ENCODE data around the gene NLK. TPM values are rescaled to one million over a fixed set of nuclear protein-coding genes. Genes with fewer than 3 reads are reported as not detected.

The NLK gene
- total and polyA plus RNA-seq, 2 donors (not counting 1 experiment from before 2014, with no cell fraction given), result 12.7 to 24.8 TPM

GRCh38 chr17:28160610-28161009 lies 118.1 kb downstream of the NLK start:
- ChIA-PET CTCF (no interaction called here), POLR2A (no interaction called here)
- Histone ChIP-seq H3K9me3 (ENCODE audit: control extremely low read depth in 1 of 3, control insufficient read depth in 2 of 3, insufficient read depth in 1 of 3, low read length in 2 of 3) (no peaks in the 10 kb centered on the region), H3K4me2 (replicated peaks; ENCODE audit: low read depth, low read length, poor library complexity, severe bottlenecking) (no peak overlapping the region), H2AFZ (ENCODE audit: insufficient read depth, low read depth, low read length, poor library complexity, severe bottlenecking) (no peak overlapping the region), H3K9ac (ENCODE audit: low read length) (no peak overlapping the region), H3K27me3 (replicated peaks in 1 of 4; ENCODE audit: control extremely low read depth in 1 of 4, control insufficient read depth in 3 of 4, insufficient read depth in 4 of 4, low read length in 3 of 4) (no peaks in the 10 kb centered on the region), H3K27ac (ENCODE audit: low read length in 2 of 2) (no peak overlapping the region), H3K79me2 (ENCODE audit: control insufficient read depth, insufficient read depth, low read length) (no peaks in the 10 kb centered on the region), H3K4me1 (ENCODE audit: control insufficient read depth in 2 of 2, insufficient read depth in 2 of 2, low read length in 2 of 2) (no peaks in the 10 kb centered on the region), H3K36me3 (replicated peaks in 1 of 2; ENCODE audit: control extremely low read depth in 1 of 2, control insufficient read depth in 1 of 2, extremely low read depth in 1 of 2, insufficient read depth in 2 of 2, low read length in 1 of 2) (no peaks in the 10 kb centered on the region), H4K20me1 (ENCODE audit: control insufficient read depth, insufficient read depth, low read length, poor library complexity, severe bottlenecking) (no peaks in the 10 kb centered on the region), H3K4me3 (ENCODE audit: control extremely low read depth in 1 of 5, extremely low read depth in 1 of 5, insufficient read depth in 1 of 5, low read depth in 2 of 5, low read length in 4 of 5) (no peak overlapping the region)
- H3K27ac Mint-ChIP-seq, result no peak overlapping the region
- intact Hi-C loops (cut with micrococcal nuclease), result no loop called here
- ATAC-seq (ENCODE audit: low read depth) (no peak), DNase-seq (no peak)
- H3K4me3 Mint-ChIP-seq, result no peak overlapping the region
- no peaks in the 10 kb centered on the region for H3K27me3 Mint-ChIP-seq
- H3K9me3 Mint-ChIP-seq (ENCODE audit: insufficient read depth), result no peaks in the 10 kb centered on the region
- TF ChIP-seq EZH2 (IDR thresholded peaks at IDR 0.05; ENCODE audit: borderline replicate concordance, insufficient read depth, low read depth, low read length, poor library complexity, severe bottlenecking) (no peak), CTCF (IDR thresholded peaks at IDR 0.05) (no peak)
- WGBS (ENCODE audit: insufficient coverage), result 92% methylated on average over 2 of the region's 2 CpGs
- no peaks in the 10 kb centered on the region for H3K4me1 Mint-ChIP-seq

GRCh38 chr17:28161311-28161710 lies 118.8 kb downstream of the NLK start:
- WGBS (ENCODE audit: insufficient coverage), result 89% methylated on average over 3 of the region's 4 CpGs
- Histone ChIP-seq H4K20me1 (ENCODE audit: control insufficient read depth, insufficient read depth, low read length, poor library complexity, severe bottlenecking) (no peaks in the 10 kb centered on the region), H3K9ac (ENCODE audit: low read length) (no peak overlapping the region), H3K9me3 (ENCODE audit: control extremely low read depth in 1 of 3, control insufficient read depth in 2 of 3, insufficient read depth in 1 of 3, low read length in 2 of 3) (no peaks in the 10 kb centered on the region), H3K4me2 (replicated peaks; ENCODE audit: low read depth, low read length, poor library complexity, severe bottlenecking) (no peak overlapping the region), H3K36me3 (replicated peaks in 1 of 2; ENCODE audit: control extremely low read depth in 1 of 2, control insufficient read depth in 1 of 2, extremely low read depth in 1 of 2, insufficient read depth in 2 of 2, low read length in 1 of 2) (no peaks in the 10 kb centered on the region), H3K4me3 (ENCODE audit: control extremely low read depth in 1 of 5, extremely low read depth in 1 of 5, insufficient read depth in 1 of 5, low read depth in 2 of 5, low read length in 4 of 5) (no peak overlapping the region), H3K79me2 (ENCODE audit: control insufficient read depth, insufficient read depth, low read length) (no peaks in the 10 kb centered on the region), H3K27me3 (replicated peaks in 1 of 4; ENCODE audit: control extremely low read depth in 1 of 4, control insufficient read depth in 3 of 4, insufficient read depth in 4 of 4, low read length in 3 of 4) (no peaks in the 10 kb centered on the region), H3K27ac (ENCODE audit: low read length in 2 of 2) (no peak overlapping the region), H3K4me1 (ENCODE audit: control insufficient read depth in 2 of 2, insufficient read depth in 2 of 2, low read length in 2 of 2) (no peaks in the 10 kb centered on the region), H2AFZ (ENCODE audit: insufficient read depth, low read depth, low read length, poor library complexity, severe bottlenecking) (no peak overlapping the region)
- no peak overlapping the region for H3K4me3 Mint-ChIP-seq
- ChIA-PET CTCF (no interaction called here), POLR2A (no interaction called here)
- H3K9me3 Mint-ChIP-seq (ENCODE audit: insufficient read depth), result no peaks in the 10 kb centered on the region
- ATAC-seq (ENCODE audit: low read depth) (no peak), DNase-seq (no peak)
- no peak overlapping the region for H3K27ac Mint-ChIP-seq
- no peaks in the 10 kb centered on the region for H3K27me3 Mint-ChIP-seq
- no peaks in the 10 kb centered on the region for H3K4me1 Mint-ChIP-seq
- intact Hi-C loops (cut with micrococcal nuclease), result no loop called here
- TF ChIP-seq CTCF (IDR thresholded peaks at IDR 0.05) (no peak), EZH2 (IDR thresholded peaks at IDR 0.05; ENCODE audit: borderline replicate concordance, insufficient read depth, low read depth, low read length, poor library complexity, severe bottlenecking) (no peak)

Measured in B cell (primary cell).